Adipose tissue (tissue), 3 donors: ENCODE measurements around the gene LCP2. TPM values are rescaled to one million over a fixed set of nuclear protein-coding genes. Genes with fewer than 3 reads are reported as not detected.

Experiments
- H3K27ac ChIP-seq: one replicate; pipeline ENCODE4 v1.5.1; 2013; ENCODE audit warnings: low read depth, low read length
- WGBS, 3 donors: extraction: QIAGEN DNeasy Blood & Tissue Kit; methylation state at CpG; one replicate each; pipeline ENCODE4 v1.1.7; 2013; 5-methylcytosine and 5-hydroxymethylcytosine counted together
- polyA plus RNA-seq, 3 donors: library from polyadenylated mRNA; stranded (reverse); fragments of 200-250 nt; gene quantifications; one replicate each; pipeline ENCODE4 v1.2.3, GENCODE V29; 2013
- donor health status: healthy with polysubstance abuse.
- donor health status: Bipolar disorder and iron deficiency.
- donor health status: healthy.

Gene LCP2
- polyA plus RNA-seq, 3 donors = 2.1 to 21.0 (median 12.9) TPM

DNA sequence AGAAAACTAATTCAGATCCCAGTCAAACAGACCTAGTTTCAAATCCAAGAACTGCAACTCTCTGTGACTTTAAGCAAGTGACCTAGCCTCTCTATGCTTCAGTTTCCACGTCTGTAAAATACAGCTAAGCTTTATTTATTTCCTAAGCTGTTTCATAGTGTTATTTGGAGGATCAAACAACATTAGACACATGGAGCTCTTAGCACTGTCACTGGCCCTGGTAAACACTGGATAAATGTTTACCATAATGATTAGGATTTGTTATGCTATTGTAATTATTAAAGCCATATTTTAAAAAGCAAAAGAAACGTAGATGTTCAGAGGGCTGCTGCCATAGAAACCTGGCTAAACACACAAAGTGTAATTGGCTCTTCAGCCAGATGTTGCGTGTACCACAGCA, 91.4 kb downstream of the LCP2 start:
- no peak overlapping the region for H3K27ac ChIP-seq
- 33 to 64% (median 60%) methylated on average over 3 of the region's 3 CpGs for WGBS, 3 donors

DNA sequence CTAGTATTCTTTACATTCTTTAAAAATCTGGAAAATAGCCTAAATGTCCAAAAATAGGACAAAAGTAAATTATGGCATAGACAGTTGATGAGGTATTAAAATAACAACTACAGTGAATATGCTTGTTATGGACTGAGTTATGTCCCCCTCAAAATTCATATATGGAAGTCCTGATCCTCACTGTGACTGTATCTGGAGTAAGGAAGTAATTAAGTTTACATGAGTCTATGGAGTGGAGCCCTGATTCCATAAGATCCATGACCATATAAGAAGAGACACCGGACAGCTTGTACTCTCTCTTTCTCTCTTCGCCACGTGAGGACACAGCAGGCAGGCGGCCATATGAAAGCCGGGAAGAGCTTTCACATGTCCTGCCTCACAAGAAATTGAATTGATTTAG, 93.4 kb downstream of the LCP2 start:
- WGBS, 3 donors = 83 to 87% (median 86%) methylated on average over 5 of the region's 5 CpGs
- no peak overlapping the region for H3K27ac ChIP-seq

DNA sequence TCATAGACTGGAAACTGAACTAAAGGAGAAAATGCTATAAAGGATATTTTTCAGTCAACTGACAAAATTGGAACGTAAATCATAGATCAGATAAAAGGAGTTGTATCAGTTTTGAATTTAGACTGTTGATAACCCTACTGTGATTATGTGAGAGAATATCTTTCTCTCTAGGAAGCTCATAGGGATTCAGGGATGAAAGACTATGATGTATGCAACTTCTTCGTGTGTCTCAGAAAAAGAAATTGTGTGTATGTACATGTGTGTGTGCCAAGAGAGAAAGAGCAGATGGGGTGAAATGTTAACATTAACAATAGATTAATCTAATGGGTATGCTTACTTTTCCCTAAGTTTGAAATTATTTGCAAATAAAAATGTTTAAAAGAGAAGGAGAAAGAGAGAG, 95.5 kb downstream of the LCP2 start:
- H3K27ac ChIP-seq = no peak overlapping the region
- 48 to 65% (median 60%) methylated on average over 2 of the region's 2 CpGs for WGBS, 3 donors

DNA sequence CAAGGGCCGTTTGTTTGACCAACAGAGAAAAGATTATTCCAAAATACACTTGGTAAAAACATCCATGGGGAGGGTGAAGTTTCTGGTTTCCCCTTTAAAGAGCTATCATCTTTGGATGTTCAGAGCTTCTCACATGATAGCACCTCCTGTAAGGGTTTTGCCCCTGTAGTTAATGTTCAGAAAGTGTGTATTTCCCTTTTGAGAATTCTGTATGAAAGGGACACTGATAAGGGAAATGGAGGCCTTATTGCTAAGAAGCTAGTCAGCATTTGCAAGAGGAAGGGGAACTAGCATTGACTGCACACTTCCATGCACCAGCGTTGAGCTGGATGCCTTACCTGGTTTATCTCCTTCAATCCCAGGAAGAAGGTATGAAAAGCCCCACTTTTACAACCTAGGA, 96.3 kb downstream of the LCP2 start:
- no peak overlapping the region for H3K27ac ChIP-seq
- WGBS, 3 donors = 62 to 70% (median 69%) methylated on average over 2 of the region's 2 CpGs

DNA sequence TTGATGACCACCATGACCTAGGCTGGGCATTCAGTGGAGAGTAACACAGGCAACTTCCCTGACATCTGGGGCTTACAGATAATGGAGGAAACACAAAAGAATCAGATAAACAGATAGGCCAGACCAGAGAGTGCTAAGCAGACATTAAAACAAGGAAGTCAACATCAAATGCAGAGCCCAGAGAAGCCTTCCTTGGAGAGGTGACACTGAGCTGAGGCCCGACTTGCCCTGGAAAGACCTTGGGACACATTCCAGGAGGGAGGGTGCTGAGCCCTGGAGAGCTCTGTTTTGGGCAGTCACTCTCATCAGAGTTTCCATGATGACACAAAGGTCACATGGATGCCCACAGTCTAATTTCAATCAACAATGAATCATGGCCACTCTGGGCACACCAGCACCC, 96.7 kb downstream of the LCP2 start:
- 8 to 39% (median 24%) methylated on average over 1 of the region's 1 CpG for WGBS, 3 donors
- no peak overlapping the region for H3K27ac ChIP-seq

Other genes with a start within 250 kb of the LCP2 start
- under 1 TPM in 1 of 3 donors, not detected in 2; 0.24 TPM for gene FOXI1, start 191.9 kb downstream of the LCP2 start, polyA plus RNA-seq
- gene C5orf58, start 64.8 kb downstream of the LCP2 start, polyA plus RNA-seq = not detected
- gene KCNMB1, start 91.6 kb upstream of the LCP2 start, polyA plus RNA-seq = 1 to 10 TPM in 1 of 3 donors, under 1 TPM in 2; 0.21 to 1.2 (median 0.79) TPM
- gene KCNIP1, start 206.2 kb upstream of the LCP2 start, polyA plus RNA-seq = under 1 TPM; 0.09 to 0.79 (median 0.18) TPM